ENCODE results near the gene FAM193A. TPM values are rescaled to one million over a fixed set of nuclear protein-coding genes. Genes with fewer than 3 reads are reported as not detected.
"Not testable (repeated sequence)": the region's sequence is repeated elsewhere in the genome, so short reads cannot be mapped to it uniquely, and the experiment has no call there.

The FAM193A gene
- total RNA-seq, 1 donor from 2014 or later: 45.5 TPM

GRCh38 chr4:2516635-2517034, 19.8 kb upstream of the FAM193A start:
- Mint-ChIP-seq H3K4me1 (no peaks in the 10 kb centered on the region), H3K4me3 (no peak overlapping the region), H3K36me3 (ENCODE audit: low read depth) (peaks cover 15% of the 10 kb centered on the region), H3K27ac (ENCODE audit: unreplicated experiment) (no peak overlapping the region), H3K9me3 (no peaks in the 10 kb centered on the region), H3K27me3 (ENCODE audit: low read depth) (no peaks in the 10 kb centered on the region)
- no peak for DNase-seq (ENCODE audit: low read depth, low spot score)
- TF ChIP-seq CTCF (conservative IDR thresholded peaks at IDR 0.05): no peak

GRCh38 chr4:2526559-2526958, 9.9 kb upstream of the FAM193A start:
- TF ChIP-seq CTCF (conservative IDR thresholded peaks at IDR 0.05): peak; percentile 15
- Mint-ChIP-seq H3K27ac (ENCODE audit: unreplicated experiment) (no peak overlapping the region), H3K4me3 (peak overlapping the region; percentile 31), H3K9me3 (no peaks in the 10 kb centered on the region), H3K36me3 (ENCODE audit: low read depth) (no peaks in the 10 kb centered on the region), H3K4me1 (no peaks in the 10 kb centered on the region), H3K27me3 (ENCODE audit: low read depth) (no peaks in the 10 kb centered on the region)
- DNase-seq (ENCODE audit: low read depth, low spot score): no peak

- H3K9me3 Mint-ChIP-seq: no peaks in the 10 kb centered on the region
- H3K4me3 Mint-ChIP-seq: peak overlapping the region; percentile 97
- no peak for DNase-seq (ENCODE audit: low read depth, low spot score)
- H3K4me1 Mint-ChIP-seq: peaks cover 21% of the 10 kb centered on the region
- TF ChIP-seq CTCF (conservative IDR thresholded peaks at IDR 0.05): no peak
- no peaks in the 10 kb centered on the region for H3K27me3 Mint-ChIP-seq (ENCODE audit: low read depth)
- H3K36me3 Mint-ChIP-seq (ENCODE audit: low read depth): no peaks in the 10 kb centered on the region
- H3K27ac Mint-ChIP-seq (ENCODE audit: unreplicated experiment): peak overlapping the region; percentile 99
These were observed 1.5 kb upstream of the FAM193A start for GRCh38 chr4:2534904-2535375.

GRCh38 chr4:2535376-2536192, 863 bp upstream of the FAM193A start:
- Mint-ChIP-seq H3K9me3 (no peaks in the 10 kb centered on the region), H3K4me1 (peaks cover 21% of the 10 kb centered on the region), H3K36me3 (ENCODE audit: low read depth) (no peaks in the 10 kb centered on the region), H3K27ac (ENCODE audit: unreplicated experiment) (peak overlapping the region; percentile 99), H3K27me3 (ENCODE audit: low read depth) (no peaks in the 10 kb centered on the region), H3K4me3 (peak overlapping the region; percentile 97)
- DNase-seq (ENCODE audit: low read depth, low spot score): peak; percentile 56
- TF ChIP-seq CTCF (conservative IDR thresholded peaks at IDR 0.05): peak; percentile 27

- peaks cover 21% of the 10 kb centered on the region for H3K4me1 Mint-ChIP-seq
- TF ChIP-seq CTCF (conservative IDR thresholded peaks at IDR 0.05): no peak
- H3K27me3 Mint-ChIP-seq (ENCODE audit: low read depth): no peaks in the 10 kb centered on the region
- no peaks in the 10 kb centered on the region for H3K36me3 Mint-ChIP-seq (ENCODE audit: low read depth)
- H3K9me3 Mint-ChIP-seq: no peaks in the 10 kb centered on the region
- peak overlapping the region; percentile 29 for H3K27ac Mint-ChIP-seq (ENCODE audit: unreplicated experiment)
- DNase-seq (ENCODE audit: low read depth, low spot score): peak; percentile 34
- peak overlapping the region; percentile 96 for H3K4me3 Mint-ChIP-seq
These were observed 774 bp downstream of the FAM193A start for GRCh38 chr4:2537011-2537830.

GRCh38 chr4:2543580-2544191, 7.2 kb downstream of the FAM193A start:
- H3K9me3 Mint-ChIP-seq; H3K36me3 Mint-ChIP-seq (ENCODE audit: low read depth); H3K27ac Mint-ChIP-seq (ENCODE audit: unreplicated experiment); H3K4me3 Mint-ChIP-seq; H3K27me3 Mint-ChIP-seq (ENCODE audit: low read depth); DNase-seq (ENCODE audit: low read depth, low spot score): not testable (repeated sequence)
- H3K4me1 Mint-ChIP-seq: peaks cover 10% of the 10 kb centered on the region

Data from neural crest cell (in vitro differentiated cells).